Activated CD8-positive, alpha-beta T cell treated with anti-CD3 and anti-CD28 coated beads for 36 hours (primary cell): Measurements from ENCODE around the gene ADSL. TPM values are rescaled to one million over a fixed set of nuclear protein-coding genes. Genes with fewer than 3 reads are reported as not detected.

Experiments
- ATAC-seq: fragments of 200-7000 bp; cut with Tn5 transposase; one replicate; pipeline ENCODE4 v1.10.0; 2021; ENCODE audit warnings: mild to moderate bottlenecking, moderate library complexity
- CTCF ChIA-PET: fragments of 350-600 bp; sonication (Branson Sonifier 250); formaldehyde crosslinking; loops from one replicate; lab custom pipeline; 2021; ENCODE audit warnings: antibody characterized with exemption; lab: Charles Lee
- POLR2A ChIA-PET: fragments of 350-600 bp; sonication (Branson Sonifier 250); formaldehyde crosslinking; loops from one replicate; lab custom pipeline; 2021; ENCODE audit warnings: antibody characterized with exemption; lab: Charles Lee
- DNase-seq: peaks from one replicate; pipeline ENCODE4 v3.0.0-alpha.2; 2020
- H3K27ac Mint-ChIP-seq: one replicate; pipeline ENCODE4 v1.8.0; 2021; ENCODE audit warnings: mild to moderate bottlenecking, mixed read lengths
- H3K27me3 Mint-ChIP-seq: one replicate; pipeline ENCODE4 v1.8.0; 2021; ENCODE audit warnings: mixed read lengths
- H3K36me3 Mint-ChIP-seq: one replicate; pipeline ENCODE4 v1.8.0; 2021; ENCODE audit warnings: low read depth, mixed read lengths
- H3K4me1 Mint-ChIP-seq: one replicate; pipeline ENCODE4 v1.8.0; 2021; ENCODE audit warnings: low read depth, mixed read lengths
- H3K4me3 Mint-ChIP-seq: one replicate; pipeline ENCODE4 v1.8.0; 2021; ENCODE audit warnings: mild to moderate bottlenecking, moderate library complexity, mixed read lengths
- H3K9me3 Mint-ChIP-seq: one replicate; pipeline ENCODE4 v1.8.0; 2021; ENCODE audit warnings: mixed read lengths
- CTCF ChIP-seq: fragments of 200-600 bp; IDR thresholded peaks from one replicate; pipeline ENCODE4 v1.8.0; 2022; ENCODE audit warnings: antibody characterized with exemption, mild to moderate bottlenecking
- intact Hi-C: fragments of 100-400 bp; cut with micrococcal nuclease; formaldehyde crosslinking; loops from one replicate; pipeline ENCODE4 v1.10.0; 2022
- total RNA-seq, 2 experiments: library from RNA; stranded (reverse); gene quantifications; one replicate each; pipeline ENCODE4 v1.2.3, GENCODE V29; 2021

The ADSL gene
- total RNA-seq, 2 experiments from 2014 or later: 160 to 169 TPM

DNA sequence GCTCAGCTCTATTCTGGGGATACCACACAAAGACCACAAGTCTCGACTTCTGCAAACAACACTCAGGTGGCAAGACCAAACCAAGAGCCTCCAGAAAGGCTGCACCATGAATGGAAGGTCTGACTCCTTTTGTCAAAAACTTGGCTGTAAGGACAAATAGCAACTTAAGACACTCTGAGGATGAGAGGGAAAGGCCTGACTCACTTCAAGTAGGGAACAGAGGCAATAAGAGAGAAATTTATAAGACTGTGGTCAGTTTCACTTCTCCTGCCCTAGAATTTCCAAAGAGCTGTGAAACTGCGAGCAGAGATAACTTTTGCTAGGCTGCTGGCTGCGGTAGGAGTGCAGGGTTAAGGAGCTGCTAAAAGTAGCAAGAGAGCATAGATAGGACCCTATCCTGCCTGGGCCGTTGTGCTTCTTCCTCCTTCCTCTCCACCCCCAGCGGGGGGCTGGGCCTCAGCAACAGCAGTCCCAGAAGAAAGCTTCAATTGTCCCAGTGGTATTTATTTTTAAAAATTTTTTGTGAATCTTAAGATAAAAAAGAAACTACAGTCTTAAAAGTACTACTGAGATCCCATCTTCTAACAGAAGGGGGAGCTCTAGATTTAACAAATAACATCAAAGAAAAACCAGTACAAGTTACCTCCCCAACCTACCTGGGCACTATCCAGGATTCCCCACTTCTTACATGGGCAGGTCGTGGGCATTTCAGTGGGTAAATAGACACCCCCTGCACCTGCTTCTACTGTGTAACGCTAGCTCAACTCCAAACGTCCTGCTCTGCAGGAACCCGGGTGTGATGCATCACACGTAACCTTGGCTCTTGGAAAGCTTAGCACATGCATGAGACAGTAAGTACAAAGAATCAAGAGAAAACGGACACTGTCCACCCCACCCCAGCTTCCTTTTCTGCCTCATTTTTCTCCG is 90.5 kb downstream of the ADSL start:
- intact Hi-C loops: loop anchor here (2.0 to 5.0 kb wide), 2 partner anchors 50 to 211 kb away; no protein-coding TSS in a partner anchor
- Mint-ChIP-seq H3K36me3 (peaks cover 28% of the 10 kb centered on the region), H3K27me3 (no peaks in the 10 kb centered on the region), H3K4me1 (peaks cover 61% of the 10 kb centered on the region), H3K4me3 (peak overlapping the region; percentile 17), H3K27ac (peak overlapping the region; percentile 83), H3K9me3 (no peaks in the 10 kb centered on the region)
- DNase-seq (peak; percentile 50), ATAC-seq (peak; percentile 71)
- peak; percentile 78 for TF ChIP-seq CTCF
- ChIA-PET POLR2A (interaction anchor here (0.6 to 1.5 kb wide), 17 partner anchors 9 to 376 kb away, joined by 3 to 7 read pairs (median 3); no protein-coding TSS in a partner anchor), CTCF (interaction anchor here (0.8 to 9.6 kb wide), 54 partner anchors 8 to 462 kb away, joined by 3 to 139 read pairs (median 6); partner anchors contain the start of gene MRTFA)

Other genes with a start within 250 kb of the ADSL start
- gene TNRC6B, start 168.6 kb upstream of the ADSL start, total RNA-seq: 10 to 100 TPM; 42.6 to 45.2 TPM
- 10 to 100 TPM; 60.2 to 64.3 TPM for gene SGSM3, start 24.1 kb downstream of the ADSL start, total RNA-seq